Stomach (tissue), 9 donors: ENCODE data around the gene AREL1. TPM values are rescaled to one million over a fixed set of nuclear protein-coding genes. Genes with fewer than 3 reads are reported as not detected.

ENCODE experiments used
- DNase-seq, 2 donors: peaks; one replicate each; pipeline versions ENCODE4 v3.0.0 to v3.0.0-alpha.2; 2013 to 2019
- H3K27ac ChIP-seq, 5 donors: fragments of 200-600 bp in 4 of 5; sonication (generic) in 4 of 5; one replicate each; pipeline ENCODE4 v1.5.1; 2013 to 2019; ENCODE audit warnings: mild to moderate bottlenecking in 1 of 5, moderate library complexity in 1 of 5
- H3K27me3 ChIP-seq, 3 donors: fragments of 200-600 bp; sonication (generic); one replicate each; pipeline ENCODE4 v1.5.1; 2017 to 2019; ENCODE audit warnings: mixed run types in 1 of 3
- H3K36me3 ChIP-seq, 4 donors: fragments of 200-600 bp; sonication (generic); 1 replicate in 3 of 4; 2 replicates in 1 of 4; pipeline ENCODE4 v1.5.1; 2016 to 2019
- H3K4me1 ChIP-seq, 4 donors: fragments of 200-600 bp; sonication (generic); one replicate each; pipeline ENCODE4 v1.5.1; 2016 to 2019
- H3K4me3 ChIP-seq, 4 donors: fragments of 200-600 bp; sonication (generic) in 3 of 4; one replicate each; pipeline ENCODE4 v1.5.1; 2016 to 2019; ENCODE audit warnings: mild to moderate bottlenecking in 1 of 4
- H3K9me3 ChIP-seq, 4 donors: fragments of 200-600 bp; sonication (generic); one replicate each; pipeline ENCODE4 v1.5.1; 2016 to 2019
- CTCF ChIP-seq, 7 experiments: fragments of 450-650 bp in 4 of 7; fragments of 200-600 bp in 3 of 7; sonication (generic) in 3 of 7; IDR thresholded peaks; one replicate each; pipeline ENCODE4 v1.5.1; 2016 to 2019; ENCODE audit warnings: antibody characterized with exemption in 7 of 7, control low read depth in 2 of 7, mild to moderate bottlenecking in 1 of 7
- EP300 ChIP-seq: sonication (generic); formaldehyde crosslinking; IDR thresholded peaks from one replicate; pipeline ENCODE4 v1.6.1; 2017; ENCODE audit warnings: antibody characterized with exemption
- POLR2A ChIP-seq, 4 donors: fragments of 450-650 bp; IDR thresholded peaks; one replicate each; pipeline ENCODE4 v1.6.1; 2016; ENCODE audit warnings: antibody characterized with exemption in 4 of 4, control low read depth in 2 of 4, mild to moderate bottlenecking in 1 of 4, moderate library complexity in 1 of 4
- POLR2AphosphoS5 ChIP-seq, 3 donors: sonication (generic); formaldehyde crosslinking; IDR thresholded peaks; one replicate each; pipeline ENCODE4 v1.6.1; 2016; ENCODE audit warnings: antibody characterized with exemption in 3 of 3
- WGBS, 5 donors: extraction: QIAGEN DNeasy Blood & Tissue Kit in 3 of 5; methylation state at CpG; one replicate each; pipeline versions ENCODE4 v1.1.5 to v1.1.7; 2013 to 2018; 5-methylcytosine and 5-hydroxymethylcytosine counted together
- intact Hi-C: fragments of 100-400 bp; cut with DNase I; formaldehyde crosslinking; loops from one replicate; pipeline ENCODE4 v1.15.1; 2023; ENCODE audit warnings: low total_unique reads
- polyA plus RNA-seq, 3 donors: library from polyadenylated mRNA; stranded (reverse); fragments of 200-250 nt; gene quantifications; one replicate each; pipeline ENCODE4 v1.2.3, GENCODE V29; 2013
- total RNA-seq, 5 donors: library from RNA; depleted of rRNA; stranded (reverse); fragments of >200 nt; gene quantifications; one replicate each; pipeline versions ENCODE4 v1.1.0 to v1.2.3, GENCODE V29; 2014 to 2016
- donor health status: healthy with polysubstance abuse.
- donor health status: Bipolar disorder and iron deficiency.
- donor health status: healthy.

The AREL1 gene
- total and polyA plus RNA-seq, 8 donors = 6.9 to 51.4 (median 12.0) TPM

GRCh38 chr14:74693191-74693590, 19.7 kb downstream of the AREL1 start:
- H3K27ac ChIP-seq = no peak overlapping the region

GRCh38 chr14:74691456-74691855, 21.4 kb downstream of the AREL1 start:
- 66 to 88% (median 79%) methylated on average over 2 of the region's 2 CpGs for WGBS, 5 donors
- Histone ChIP-seq H3K27me3 (no peaks in the 10 kb centered on the region), H3K4me3 (no peak overlapping the region), H3K27ac (no peak overlapping the region), H3K36me3 (peaks cover 0 to 56% (median 51%) of the 10 kb centered on the region in 4 donors), H3K9me3 (no peaks in the 10 kb centered on the region), H3K4me1 (peaks cover 0 to 24% (median 10%) of the 10 kb centered on the region in 4 donors)
- intact Hi-C loops = no loop called here
- TF ChIP-seq CTCF (IDR thresholded peaks at IDR 0.05) = no peak
- no peak for TF ChIP-seq POLR2AphosphoS5 (IDR thresholded peaks at IDR 0.05)
- no peak for TF ChIP-seq EP300
- TF ChIP-seq POLR2A (IDR thresholded peaks at IDR 0.05) = no peak
- DNase-seq = no peak

More at GRCh38 chr14:74693191-74693590, 19.7 kb downstream of the AREL1 start:
- Histone ChIP-seq H3K36me3 (peaks cover 5 to 57% (median 50%) of the 10 kb centered on the region in 4 donors), H3K27me3 (no peaks in the 10 kb centered on the region), H3K4me3 (no peak overlapping the region), H3K4me1 (peaks cover 0 to 14% (median 4%) of the 10 kb centered on the region in 4 donors), H3K9me3 (no peaks in the 10 kb centered on the region)
- intact Hi-C loops = no loop called here
- no peak for DNase-seq
- no peak for TF ChIP-seq CTCF (IDR thresholded peaks at IDR 0.05)
- TF ChIP-seq EP300 = no peak
- TF ChIP-seq POLR2AphosphoS5 (IDR thresholded peaks at IDR 0.05) = no peak
- no peak for TF ChIP-seq POLR2A (IDR thresholded peaks at IDR 0.05)
- WGBS, 5 donors = 92 to 97% (median 95%) methylated on average over 3 of the region's 3 CpGs

- H3K36me3 ChIP-seq = peaks cover 4 to 95% (median 80%) of the 10 kb centered on the region in 4 donors
- H3K4me3 ChIP-seq = no peak overlapping the region
- H3K4me1 ChIP-seq = peaks cover 0 to 40% (median 18%) of the 10 kb centered on the region in 4 donors
- H3K27ac ChIP-seq = no peak overlapping the region
- H3K27me3 ChIP-seq = no peaks in the 10 kb centered on the region
- intact Hi-C loops = no loop called here
- DNase-seq = peak in 1 of 2 donors; percentile 44
- TF ChIP-seq POLR2AphosphoS5 (IDR thresholded peaks at IDR 0.05) (peak in 2 of 3 donors; percentile 47 to 85), POLR2A (IDR thresholded peaks at IDR 0.05) (no peak), EP300 (no peak)
- WGBS, 5 donors = 29 to 63% (median 34%) methylated on average over 3 of the region's 3 CpGs
- no peaks in the 10 kb centered on the region for H3K9me3 ChIP-seq
Observed at GRCh38 chr14:74685921-74686678, 26.8 kb downstream of the AREL1 start.

- no peaks in the 10 kb centered on the region for H3K27me3 ChIP-seq
- peaks cover 4 to 95% (median 80%) of the 10 kb centered on the region in 4 donors for H3K36me3 ChIP-seq
- no peaks in the 10 kb centered on the region for H3K9me3 ChIP-seq
- H3K27ac ChIP-seq = no peak overlapping the region
- no peak for DNase-seq
- peaks cover 0 to 40% (median 18%) of the 10 kb centered on the region in 4 donors for H3K4me1 ChIP-seq
- no peak overlapping the region for H3K4me3 ChIP-seq
- 83 to 96% (median 92%) methylated on average over 2 of the region's 2 CpGs for WGBS, 5 donors
- intact Hi-C loops = no loop called here
- TF ChIP-seq CTCF (IDR thresholded peaks at IDR 0.05) (no peak), EP300 (no peak), POLR2A (IDR thresholded peaks at IDR 0.05) (no peak), POLR2AphosphoS5 (IDR thresholded peaks at IDR 0.05) (no peak)
Observed at GRCh38 chr14:74685056-74685455, 27.8 kb downstream of the AREL1 start.

GRCh38 chr14:74684434-74684833, 28.4 kb downstream of the AREL1 start:
- TF ChIP-seq POLR2A (IDR thresholded peaks at IDR 0.05) = no peak
- 82 to 97% (median 86%) methylated on average over 12 of the region's 12 CpGs for WGBS, 5 donors
- peaks cover 4 to 95% (median 81%) of the 10 kb centered on the region in 4 donors for H3K36me3 ChIP-seq
- no peak overlapping the region for H3K27ac ChIP-seq
- intact Hi-C loops = no loop called here
- H3K27me3 ChIP-seq = no peaks in the 10 kb centered on the region
- DNase-seq = peak in 1 of 2 donors; percentile 31
- H3K4me1 ChIP-seq = peaks cover 0 to 40% (median 18%) of the 10 kb centered on the region in 4 donors
- H3K9me3 ChIP-seq = no peaks in the 10 kb centered on the region
- no peak overlapping the region for H3K4me3 ChIP-seq
